GM18502 (cell line): Measurements from ENCODE around the gene UNC93B1.

ENCODE experiments used
- ATAC-seq: cut with Tn5 transposase; IDR thresholded peaks from one replicate; pipeline ENCODE4 v1.9.1; 2021; ENCODE audit warnings: mild to moderate bottlenecking; ENCODE audit not compliant: unreplicated experiment, poor library complexity

The UNC93B1 gene

GRCh38 chr11:68026391-68027105 is 22.7 kb upstream of the UNC93B1 start:
- no peak for ATAC-seq

GRCh38 chr11:68025047-68025446 is 21.1 kb upstream of the UNC93B1 start:
- ATAC-seq: no peak

- ATAC-seq: no peak
Observed at GRCh38 chr11:68024508-68024907, 20.6 kb upstream of the UNC93B1 start.

GRCh38 chr11:68022531-68022930 is 18.6 kb upstream of the UNC93B1 start:
- no peak for ATAC-seq

- no peak for ATAC-seq
Observed at GRCh38 chr11:68021167-68021787, 17.4 kb upstream of the UNC93B1 start.

- no peak for ATAC-seq
Observed at GRCh38 chr11:68020575-68020974, 16.7 kb upstream of the UNC93B1 start.

- ATAC-seq: no peak
Observed at GRCh38 chr11:68019486-68019885, 15.6 kb upstream of the UNC93B1 start.

- no peak for ATAC-seq
Observed at GRCh38 chr11:68018730-68019190, 14.9 kb upstream of the UNC93B1 start.

GRCh38 chr11:68017980-68018729 is 14.3 kb upstream of the UNC93B1 start:
- ATAC-seq: no peak

GRCh38 chr11:68016904-68017817 is 13.3 kb upstream of the UNC93B1 start:
- ATAC-seq: no peak

- ATAC-seq: no peak
Observed at GRCh38 chr11:68016161-68016903, 12.4 kb upstream of the UNC93B1 start.

- ATAC-seq: no peak
Observed at GRCh38 chr11:68015467-68015866, 11.6 kb upstream of the UNC93B1 start.

GRCh38 chr11:68014947-68015447 is 11.1 kb upstream of the UNC93B1 start:
- ATAC-seq: no peak

GRCh38 chr11:68014157-68014946 is 10.5 kb upstream of the UNC93B1 start:
- no peak for ATAC-seq

GRCh38 chr11:68013611-68014156 is 9.8 kb upstream of the UNC93B1 start:
- ATAC-seq: no peak

- no peak for ATAC-seq
Observed at GRCh38 chr11:68012843-68013610, 9.1 kb upstream of the UNC93B1 start.

GRCh38 chr11:68012044-68012842 is 8.3 kb upstream of the UNC93B1 start:
- ATAC-seq: no peak
